IMR-90 (cell line): Measurements from ENCODE around the gene SLC45A2. TPM values are rescaled to one million over a fixed set of nuclear protein-coding genes. Genes with fewer than 3 reads are reported as not detected.
A peak's percentile ranks its signal among the peaks of the same experiment; 100 is the strongest.

Experiments
- ATAC-seq: fragments of 200-7000 bp; cut with Tn5 transposase; 2 replicates; pipeline ENCODE4 v1.9.1; 2020; ENCODE audit warnings: low read depth, mild to moderate bottlenecking, moderate library complexity
- BruUV-seq: library from RNA; stranded (reverse); fragments of 400-500 nt; replicated peaks from 2 replicates; lab custom pipeline; 2021; lab: Mats Ljungman, UMichigan
- CTCF ChIA-PET: fragments of 300-600 bp; formaldehyde crosslinking; extraction: SDS; loops from one replicate; lab custom pipeline; 2021; ENCODE audit warnings: antibody characterized with exemption; lab: Yijun Ruan, JAX
- POLR2A ChIA-PET: fragments of 300-600 bp; sonication (Branson Sonifier 250); formaldehyde crosslinking; loops from one replicate; lab custom pipeline; 2022; ENCODE audit warnings: antibody characterized with exemption; ENCODE audit not compliant: unreplicated experiment; lab: Charles Lee
- DNase-seq: peaks from one replicate; pipeline ENCODE4 v3.0.0; 2013
- H2AFZ ChIP-seq: replicated peaks from 2 replicates; pipeline ENCODE3; 2013; ENCODE audit warnings: low read length, mild to moderate bottlenecking; ENCODE audit not compliant: poor library complexity
- H2AK5ac ChIP-seq: 2 replicates; pipeline ENCODE4 v1.6.1; 2013; ENCODE audit warnings: low read depth, low read length, inconsistent platforms
- H2AK9ac ChIP-seq: replicated peaks from 2 replicates; pipeline ENCODE3; 2013; ENCODE audit warnings: mild to moderate bottlenecking, low read depth, low read length, moderate library complexity; ENCODE audit not compliant: poor library complexity
- H2BK120ac ChIP-seq: 2 replicates; pipeline ENCODE4 v1.6.1; 2013; ENCODE audit warnings: low read depth, low read length, inconsistent platforms
- H2BK15ac ChIP-seq: 3 replicates; pipeline ENCODE4 v1.6.1; 2013; ENCODE audit warnings: low read depth, low read length, inconsistent platforms
- H2BK20ac ChIP-seq: 2 replicates; pipeline ENCODE4 v1.6.1; 2013; ENCODE audit warnings: low read depth, mild to moderate bottlenecking, inconsistent platforms, low read length, moderate library complexity
- H2BK5ac ChIP-seq: 2 replicates; pipeline ENCODE4 v1.6.1; 2013; ENCODE audit warnings: mild to moderate bottlenecking, low read depth, low read length, inconsistent platforms; ENCODE audit not compliant: poor library complexity, severe bottlenecking
- H3K14ac ChIP-seq: replicated peaks from 2 replicates; pipeline ENCODE4 v1.6.1; 2013; ENCODE audit warnings: low read depth, low read length, inconsistent platforms
- H3K18ac ChIP-seq: 2 replicates; pipeline ENCODE4 v1.6.1; 2013; ENCODE audit warnings: low read depth, low read length, control low read depth
- H3K23ac ChIP-seq: 2 replicates; pipeline ENCODE4 v1.6.1; 2013; ENCODE audit warnings: low read depth, low read length, inconsistent platforms
- H3K27ac ChIP-seq: 2 replicates; pipeline ENCODE4 v1.5.1; 2013; ENCODE audit warnings: mild to moderate bottlenecking, control low read depth, low read length; ENCODE audit not compliant: insufficient read depth
- H3K27me3 ChIP-seq: 2 replicates; pipeline ENCODE4 v1.6.1; 2013; ENCODE audit warnings: low read length; ENCODE audit not compliant: control insufficient read depth, insufficient read depth
- H3K36me3 ChIP-seq: 2 replicates; pipeline ENCODE4 v1.6.1; 2013; ENCODE audit warnings: low read length, mixed read lengths; ENCODE audit not compliant: control insufficient read depth, insufficient read depth
- H3K4ac ChIP-seq: 2 replicates; pipeline ENCODE4 v1.6.1; 2013; ENCODE audit warnings: low read depth, low read length, inconsistent platforms
- H3K4me1 ChIP-seq: 2 replicates; pipeline ENCODE4 v1.6.1; 2013; ENCODE audit warnings: low read length, mixed read lengths; ENCODE audit not compliant: control insufficient read depth, insufficient read depth
- H3K4me2 ChIP-seq: 2 replicates; pipeline ENCODE4 v1.6.1; 2013; ENCODE audit warnings: low read depth, mild to moderate bottlenecking, control low read depth, low read length, moderate library complexity
- H3K4me3 ChIP-seq: 2 replicates; pipeline ENCODE4 v1.5.1; 2013; ENCODE audit warnings: low read depth, mild to moderate bottlenecking, control low read depth, low read length, moderate library complexity; ENCODE audit not compliant: insufficient read depth
- H3K56ac ChIP-seq: 2 replicates; pipeline ENCODE4 v1.6.1; 2013; ENCODE audit warnings: low read length, inconsistent platforms; ENCODE audit not compliant: insufficient read depth; ENCODE audit errors: extremely low read depth
- H3K79me1 ChIP-seq, 2 experiments: 2 replicates each; pipeline ENCODE4 v1.6.1; 2013; ENCODE audit warnings: low read length in 2 of 2, inconsistent platforms in 1 of 2, low read depth in 1 of 2
- H3K9ac ChIP-seq: 2 replicates; pipeline ENCODE4 v1.6.1; 2013; ENCODE audit warnings: low read depth, low read length, control low read depth
- H3K9me1 ChIP-seq: 2 replicates; pipeline ENCODE4 v1.6.1; 2013; ENCODE audit warnings: low read length, inconsistent platforms; ENCODE audit not compliant: insufficient read depth
- H3K9me3 ChIP-seq: 2 replicates; pipeline ENCODE4 v1.6.1; 2013; ENCODE audit warnings: low read length; ENCODE audit not compliant: control insufficient read depth, insufficient read depth
- H4K20me1 ChIP-seq: 2 replicates; pipeline ENCODE4 v1.6.1; 2013; ENCODE audit warnings: low read length, inconsistent platforms; ENCODE audit not compliant: insufficient read depth
- H4K5ac ChIP-seq: 2 replicates; pipeline ENCODE4 v1.6.1; 2013; ENCODE audit warnings: mild to moderate bottlenecking, low read depth, low read length, control low read depth
- H4K8ac ChIP-seq, 2 experiments: 2 replicates each; pipeline ENCODE4 v1.6.1; 2013; ENCODE audit warnings: low read depth in 2 of 2, low read length in 2 of 2, control low read depth in 1 of 2, inconsistent platforms in 1 of 2
- H4K91ac ChIP-seq: 2 replicates; pipeline ENCODE4 v1.6.1; 2013; ENCODE audit warnings: low read depth, low read length, inconsistent platforms; ENCODE audit not compliant: insufficient read depth
- CEBPB ChIP-seq: IDR thresholded peaks from 2 replicates; pipeline ENCODE4 v1.6.1; 2012; ENCODE audit warnings: low read depth, low read length, improper control_type of control experiment
- MAFK ChIP-seq: IDR thresholded peaks from 2 replicates; pipeline ENCODE4 v1.6.1; 2012; ENCODE audit warnings: low read depth, low read length, improper control_type of control experiment
- MAZ ChIP-seq: IDR thresholded peaks from 2 replicates; pipeline ENCODE4 v1.6.1; 2012; ENCODE audit warnings: low read depth, mild to moderate bottlenecking, low read length, improper control_type of control experiment, moderate library complexity, borderline replicate concordance
- MXI1 ChIP-seq: IDR thresholded peaks from 2 replicates; pipeline ENCODE4 v1.6.1; 2012; ENCODE audit warnings: low read depth, mild to moderate bottlenecking, low read length, moderate library complexity, borderline replicate concordance
- NFE2L2 ChIP-seq: fragments of 150-350 bp; IDR thresholded peaks from 2 replicates; pipeline ENCODE4 v1.6.1; 2016; ENCODE audit warnings: low read depth, mild to moderate bottlenecking, low read length
- RAD21 ChIP-seq: IDR thresholded peaks from 2 replicates; pipeline ENCODE4 v1.6.1; 2012; ENCODE audit warnings: low read length, improper control_type of control experiment
- WGBS, 2 experiments: methylation state at CpG; one replicate each; pipeline versions ENCODE4 v1.1.5 to v1.1.7; 2013; ENCODE audit warnings: missing lambda C conversion rate in 2 of 2; ENCODE audit not compliant: insufficient read length in 1 of 2; ENCODE audit errors: extremely low coverage in 2 of 2; 5-methylcytosine and 5-hydroxymethylcytosine counted together
- dilution Hi-C: fragments of 300-500 bp; cut with HindIII; formaldehyde crosslinking; loops from one replicate; pipeline ENCODE4 v1.14.3; 2018; ENCODE audit warnings: low sequenced_read_pairs; ENCODE audit not compliant: unreplicated experiment
- in situ Hi-C: fragments of 300-500 bp; cut with MboI; formaldehyde crosslinking; loops from 3 replicates; pipeline ENCODE4 v1.14.3; 2019; ENCODE audit warnings: low sequenced_read_pairs, inconsistent platforms, mixed read lengths
- intact Hi-C: fragments of 100-400 bp; cut with micrococcal nuclease; formaldehyde crosslinking; loops from 2 replicates; pipeline ENCODE4 v1.10.0; 2022
- polyA plus RNA-seq, 3 experiments: library from polyadenylated mRNA; depleted of rRNA; stranded (reverse); fragments of >200 nt; gene quantifications; 2 replicates each; pipeline ENCODE4 v1.2.3, GENCODE V29; 2012; ENCODE audit warnings: low replicate concordance in 1 of 3
- total RNA-seq: library from RNA; depleted of rRNA; stranded (reverse); fragments of >200 nt; gene quantifications from 2 replicates; pipeline ENCODE4 v1.2.3, GENCODE V29; 2012
- TF ChIP-seq, protein P1 (sequence below): conservative IDR thresholded peaks from 2 replicates; pipeline ENCODE4 v1.5.1; 2012; ENCODE audit warnings: mild to moderate bottlenecking, low read depth, low read length, improper control_type of control experiment
- TF ChIP-seq, protein P2 (sequence below): fragments of 150-350 bp; IDR thresholded peaks from 2 replicates; pipeline ENCODE4 v1.6.1; 2017; ENCODE audit warnings: mild to moderate bottlenecking, antibody characterized with exemption, low read length, low read depth

The SLC45A2 gene
- total and polyA plus RNA-seq, 2 of the 4 experiments (the other 2 are of a cell fraction), result 0.07 TPM; not detected in 1

DNA sequence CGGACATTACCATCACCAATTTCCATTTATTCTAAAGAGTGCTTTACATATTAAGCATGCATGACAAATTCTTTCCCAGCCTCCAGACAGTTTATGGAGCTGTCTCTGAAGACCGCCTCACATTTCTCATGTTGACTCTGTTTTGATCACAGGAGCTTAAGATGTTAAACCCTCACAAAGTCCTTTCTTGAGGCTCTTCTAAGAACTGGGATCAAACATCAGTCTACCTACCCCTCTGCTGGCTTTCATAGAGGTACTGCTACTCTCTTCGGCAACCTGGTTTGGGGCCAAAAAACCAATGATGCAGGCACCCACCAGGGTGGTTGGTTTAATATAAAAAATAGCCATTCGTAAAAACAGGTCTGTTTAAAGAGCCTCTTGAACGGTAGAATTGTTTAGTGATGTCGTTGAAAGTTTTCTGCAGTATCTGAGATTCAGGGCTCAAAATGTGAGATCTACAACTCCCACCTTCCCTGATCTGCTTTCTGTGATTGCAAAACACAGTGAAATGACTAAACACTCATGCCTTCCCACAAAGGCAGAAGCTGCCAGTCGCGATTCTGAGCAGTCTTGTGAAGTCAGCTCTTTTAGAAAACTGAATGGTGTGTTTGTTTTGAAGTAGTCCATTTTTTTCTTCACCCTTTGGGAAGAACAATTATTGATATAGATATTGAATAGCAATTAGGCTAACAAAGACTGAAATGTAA is 44.8 kb downstream of the SLC45A2 start:
- Histone ChIP-seq H4K91ac (no peak overlapping the region), H3K9ac (no peak overlapping the region), H3K9me3 (peaks cover 5% of the 10 kb centered on the region; the same call in 1 of the 2 replicates), H4K5ac (no peak overlapping the region), H3K4me3 (no peak overlapping the region), H3K27me3 (peaks cover 73% of the 10 kb centered on the region), H2AK9ac (no peak overlapping the region), H3K79me1 (no peaks in the 10 kb centered on the region), H3K4me2 (no peak overlapping the region), H4K20me1 (no peaks in the 10 kb centered on the region), H3K27ac (no peak overlapping the region), H3K56ac (no peak overlapping the region), H3K14ac (no peak overlapping the region), H2BK20ac (no peak overlapping the region), H4K8ac (no peak overlapping the region), H3K18ac (no peak overlapping the region), H3K36me3 (no peaks in the 10 kb centered on the region), H3K23ac (no peak overlapping the region), H2AK5ac (no peak overlapping the region), H3K4ac (no peak overlapping the region), H2BK120ac (no peak overlapping the region), H2AFZ (no peak overlapping the region), H2BK5ac (no peak overlapping the region), H3K9me1 (no peaks in the 10 kb centered on the region), H3K4me1 (no peaks in the 10 kb centered on the region), H2BK15ac (no peak overlapping the region)
- ATAC-seq, result no peak
- dilution Hi-C loops (no loop called here), in situ Hi-C loops (no loop called here), intact Hi-C loops (loop anchor here (10.0 kb wide), 1 partner anchor 325 kb away; no protein-coding TSS in a partner anchor)
- CTCF ChIA-PET, result interaction anchor here (1.3 kb wide), 1 partner anchor 30 kb away, joined by 3 read pairs; no protein-coding TSS in a partner anchor
- TF ChIP-seq, protein P1, sequence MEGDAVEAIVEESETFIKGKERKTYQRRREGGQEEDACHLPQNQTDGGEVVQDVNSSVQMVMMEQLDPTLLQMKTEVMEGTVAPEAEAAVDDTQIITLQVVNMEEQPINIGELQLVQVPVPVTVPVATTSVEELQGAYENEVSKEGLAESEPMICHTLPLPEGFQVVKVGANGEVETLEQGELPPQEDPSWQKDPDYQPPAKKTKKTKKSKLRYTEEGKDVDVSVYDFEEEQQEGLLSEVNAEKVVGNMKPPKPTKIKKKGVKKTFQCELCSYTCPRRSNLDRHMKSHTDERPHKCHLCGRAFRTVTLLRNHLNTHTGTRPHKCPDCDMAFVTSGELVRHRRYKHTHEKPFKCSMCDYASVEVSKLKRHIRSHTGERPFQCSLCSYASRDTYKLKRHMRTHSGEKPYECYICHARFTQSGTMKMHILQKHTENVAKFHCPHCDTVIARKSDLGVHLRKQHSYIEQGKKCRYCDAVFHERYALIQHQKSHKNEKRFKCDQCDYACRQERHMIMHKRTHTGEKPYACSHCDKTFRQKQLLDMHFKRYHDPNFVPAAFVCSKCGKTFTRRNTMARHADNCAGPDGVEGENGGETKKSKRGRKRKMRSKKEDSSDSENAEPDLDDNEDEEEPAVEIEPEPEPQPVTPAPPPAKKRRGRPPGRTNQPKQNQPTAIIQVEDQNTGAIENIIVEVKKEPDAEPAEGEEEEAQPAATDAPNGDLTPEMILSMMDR, result no peak
- no peak for TF ChIP-seq RAD21
- 0 out of 2 replicates have a peak, but pooled peaks have one; percentile 6 for TF ChIP-seq MAFK
- no peak for TF ChIP-seq MAZ
- TF ChIP-seq NFE2L2, result no peak
- TF ChIP-seq CEBPB, result peak; percentile 81
- TF ChIP-seq MXI1, result no peak
- TF ChIP-seq, protein P2, sequence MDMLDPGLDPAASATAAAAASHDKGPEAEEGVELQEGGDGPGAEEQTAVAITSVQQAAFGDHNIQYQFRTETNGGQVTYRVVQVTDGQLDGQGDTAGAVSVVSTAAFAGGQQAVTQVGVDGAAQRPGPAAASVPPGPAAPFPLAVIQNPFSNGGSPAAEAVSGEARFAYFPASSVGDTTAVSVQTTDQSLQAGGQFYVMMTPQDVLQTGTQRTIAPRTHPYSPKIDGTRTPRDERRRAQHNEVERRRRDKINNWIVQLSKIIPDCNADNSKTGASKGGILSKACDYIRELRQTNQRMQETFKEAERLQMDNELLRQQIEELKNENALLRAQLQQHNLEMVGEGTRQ, result no peak
- 90% methylated on average over 1 of the region's 8 CpGs; no CpG with 5 or more reads in 1 of the 2 experiments for WGBS, 2 experiments
- no TSS peak for BruUV-seq
- POLR2A ChIA-PET, result no interaction called here
- DNase-seq, result peak; percentile 47
